Right lobe of liver (tissue), 6 donors: Measurements from ENCODE around the gene DCAF8L2. TPM values are rescaled to one million over a fixed set of nuclear protein-coding genes. Genes with fewer than 3 reads are reported as not detected.
A peak's percentile ranks its signal among the peaks of the same experiment; 100 is the strongest.

Experiments
- ATAC-seq, 4 donors: fragments of 200-7000 bp; cut with Tn5 transposase; one replicate each; pipeline ENCODE4 v1.9.1; 2020; ENCODE audit warnings: mild to moderate bottlenecking in 4 of 4, moderate library complexity in 4 of 4
- DNase-seq, 3 donors: peaks; one replicate each; pipeline ENCODE4 v3.0.0-alpha.2; 2020
- H3K27ac ChIP-seq, 3 donors: fragments of 200-600 bp; one replicate each; pipeline ENCODE4 v1.8.0; 2022
- H3K27me3 ChIP-seq, 2 donors: fragments of 200-600 bp; one replicate each; pipeline ENCODE4 v1.8.0; 2022
- H3K36me3 ChIP-seq, 4 donors: fragments of 200-600 bp; sonication (generic) in 1 of 4; one replicate each; pipeline versions ENCODE4 v1.5.1 to v1.8.0; 2017 to 2022; ENCODE audit warnings: control low read depth in 1 of 4
- H3K4me1 ChIP-seq, 4 donors: fragments of 200-600 bp; sonication (generic) in 1 of 4; one replicate each; pipeline versions ENCODE4 v1.5.1 to v1.8.0; 2017 to 2022; ENCODE audit warnings: control low read depth in 1 of 4
- H3K4me3 ChIP-seq, 3 donors: fragments of 200-600 bp; one replicate each; pipeline ENCODE4 v1.8.0; 2022
- H3K9me3 ChIP-seq, 4 donors: fragments of 200-600 bp; sonication (generic) in 1 of 4; one replicate each; pipeline versions ENCODE4 v1.5.1 to v1.8.0; 2017 to 2022; ENCODE audit warnings: control low read depth in 1 of 4
- CTCF ChIP-seq, 4 donors: fragments of 200-600 bp in 3 of 4; fragments of 450-650 bp in 1 of 4; IDR thresholded peaks; one replicate each; pipeline versions ENCODE4 v1.5.1 to v1.8.0; 2016 to 2022; ENCODE audit warnings: antibody characterized with exemption in 4 of 4, mild to moderate bottlenecking in 2 of 4
- POLR2A ChIP-seq: fragments of 450-650 bp; IDR thresholded peaks from one replicate; pipeline ENCODE4 v1.6.1; 2017; ENCODE audit warnings: antibody characterized with exemption, mild to moderate bottlenecking
- WGBS: methylation state at CpG from one replicate; pipeline ENCODE4 v1.1.6; 2018; ENCODE audit warnings: low coverage, low lambda C conversion rate; ENCODE audit not compliant: insufficient coverage; ENCODE audit errors: missing lambda C conversion rate; 5-methylcytosine and 5-hydroxymethylcytosine counted together
- intact Hi-C, 2 donors: fragments of 100-400 bp; cut with DNase I; formaldehyde crosslinking; loops; one replicate each; pipeline versions ENCODE4 v1.11.2 to v1.14.1; 2022
- total RNA-seq, 6 experiments: library from RNA; depleted of rRNA in 2 of 6; stranded (reverse); fragments of >200 nt in 2 of 6; fragmentation: NEBNext Ultra II Directional in 3 of 6; extraction: Animal tissue kit (Norgen Biotek cat#: 25700) in 3 of 6; gene quantifications; one replicate each; pipeline versions ENCODE4 v1.1.0 to v1.2.4, GENCODE V29; 2016 to 2023
- donor health status: DM: no; HTN: yes; CAD: no.
- donor health status: DM: no; HTN: no; CAD: no.
- donor health status: DM: no; HTN: no; CAD: no.
- donor health status: DM: no; HTN: yes; CAD: no.
- donor health status: DM: no; HTN: yes; CAD: no.

Gene DCAF8L2
- total RNA-seq, 6 experiments from 2014 or later: not detected

- H3K36me3 ChIP-seq: no peaks in the 10 kb centered on the region
- intact Hi-C loops: no loop called here
- H3K9me3 ChIP-seq: no peaks in the 10 kb centered on the region
- WGBS: 59% methylated on average over 2 of the region's 2 CpGs
- DNase-seq: no peak
- no peak overlapping the region for H3K27ac ChIP-seq
- TF ChIP-seq POLR2A: no peak
- no peak for TF ChIP-seq CTCF (IDR thresholded peaks at IDR 0.05)
- no peaks in the 10 kb centered on the region for H3K27me3 ChIP-seq
- ATAC-seq: no peak
- H3K4me3 ChIP-seq: no peak overlapping the region
- no peaks in the 10 kb centered on the region for H3K4me1 ChIP-seq
These were observed 7.4 kb downstream of the DCAF8L2 start for GRCh38 chrX:27597508-27597907.

- no peak overlapping the region for H3K27ac ChIP-seq
- peak; percentile 26 to 76 (median 58) for ATAC-seq
- 30% methylated on average over 9 of the region's 9 CpGs for whole genome bisulfite sequencing
- no peak for DNase-seq
- TF ChIP-seq CTCF (IDR thresholded peaks at IDR 0.05) (no peak), POLR2A (no peak)
- intact Hi-C loops: no loop called here
- no peaks in the 10 kb centered on the region for H3K27me3 ChIP-seq
- H3K4me3 ChIP-seq: no peak overlapping the region
- H3K36me3 ChIP-seq: no peaks in the 10 kb centered on the region
- no peaks in the 10 kb centered on the region for H3K4me1 ChIP-seq
- no peaks in the 10 kb centered on the region for H3K9me3 ChIP-seq
These were observed 8.2 kb downstream of the DCAF8L2 start for GRCh38 chrX:27598312-27598711.

GRCh38 chrX:27599928-27600327 lies 9.8 kb downstream of the DCAF8L2 start:
- ATAC-seq: peak; percentile 65 to 97 (median 78)
- Histone ChIP-seq H3K27ac (no peak overlapping the region), H3K27me3 (no peaks in the 10 kb centered on the region), H3K36me3 (no peaks in the 10 kb centered on the region), H3K4me3 (no peak overlapping the region), H3K9me3 (no peaks in the 10 kb centered on the region), H3K4me1 (no peaks in the 10 kb centered on the region)
- 34% methylated on average over 4 of the region's 4 CpGs for WGBS
- peak; percentile 28 to 35 (median 29) for TF ChIP-seq CTCF (IDR thresholded peaks at IDR 0.05)
- no peak for TF ChIP-seq POLR2A
- no peak for DNase-seq
- intact Hi-C loops: no loop called here

GRCh38 chrX:27600686-27601085 lies 10.5 kb downstream of the DCAF8L2 start:
- TF ChIP-seq CTCF (IDR thresholded peaks at IDR 0.05) (no peak), POLR2A (no peak)
- intact Hi-C loops: no loop called here
- H3K27me3 ChIP-seq: no peaks in the 10 kb centered on the region
- 59% methylated on average over 2 of the region's 2 CpGs for WGBS
- no peaks in the 10 kb centered on the region for H3K9me3 ChIP-seq
- H3K4me1 ChIP-seq: no peaks in the 10 kb centered on the region
- DNase-seq: no peak
- no peaks in the 10 kb centered on the region for H3K36me3 ChIP-seq
- ATAC-seq: no peak
- no peak overlapping the region for H3K4me3 ChIP-seq
- no peak overlapping the region for H3K27ac ChIP-seq

DNA sequence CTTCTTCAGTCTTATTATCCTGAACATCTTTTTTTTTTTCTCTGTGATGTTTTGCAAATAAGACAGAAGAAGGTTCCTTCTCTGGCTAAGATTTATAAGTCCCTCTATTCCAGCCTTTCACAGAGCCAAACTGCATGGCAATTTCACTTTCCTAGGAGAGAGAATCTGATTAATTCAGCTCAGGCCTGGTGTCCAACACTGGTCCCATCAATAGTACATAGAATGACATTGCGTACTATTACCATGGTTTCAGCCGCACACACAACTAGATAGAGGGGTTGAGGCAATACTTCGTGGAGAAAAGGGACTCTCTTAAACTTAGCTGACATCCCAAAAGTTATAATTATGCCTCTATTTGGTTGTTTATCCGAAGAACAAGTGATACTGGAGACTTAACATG lies 18.5 kb downstream of the DCAF8L2 start:
- TF ChIP-seq POLR2A (no peak), CTCF (IDR thresholded peaks at IDR 0.05) (no peak)
- Histone ChIP-seq H3K36me3 (no peaks in the 10 kb centered on the region), H3K27me3 (no peaks in the 10 kb centered on the region), H3K4me3 (no peak overlapping the region), H3K27ac (no peak overlapping the region), H3K9me3 (no peaks in the 10 kb centered on the region), H3K4me1 (no peaks in the 10 kb centered on the region)
- ATAC-seq (no peak), DNase-seq (no peak)
- WGBS: 39% methylated on average over 4 of the region's 4 CpGs
- intact Hi-C loops: no loop called here
